GM18520 (cell line): ENCODE data around the gene FBXW5.
A peak's percentile ranks its signal among the peaks of the same experiment; 100 is the strongest.

Experiments used
- ATAC-seq: cut with Tn5 transposase; IDR thresholded peaks from one replicate; pipeline ENCODE4 v1.9.1; 2021; ENCODE audit not compliant: unreplicated experiment

FBXW5 gene

DNA sequence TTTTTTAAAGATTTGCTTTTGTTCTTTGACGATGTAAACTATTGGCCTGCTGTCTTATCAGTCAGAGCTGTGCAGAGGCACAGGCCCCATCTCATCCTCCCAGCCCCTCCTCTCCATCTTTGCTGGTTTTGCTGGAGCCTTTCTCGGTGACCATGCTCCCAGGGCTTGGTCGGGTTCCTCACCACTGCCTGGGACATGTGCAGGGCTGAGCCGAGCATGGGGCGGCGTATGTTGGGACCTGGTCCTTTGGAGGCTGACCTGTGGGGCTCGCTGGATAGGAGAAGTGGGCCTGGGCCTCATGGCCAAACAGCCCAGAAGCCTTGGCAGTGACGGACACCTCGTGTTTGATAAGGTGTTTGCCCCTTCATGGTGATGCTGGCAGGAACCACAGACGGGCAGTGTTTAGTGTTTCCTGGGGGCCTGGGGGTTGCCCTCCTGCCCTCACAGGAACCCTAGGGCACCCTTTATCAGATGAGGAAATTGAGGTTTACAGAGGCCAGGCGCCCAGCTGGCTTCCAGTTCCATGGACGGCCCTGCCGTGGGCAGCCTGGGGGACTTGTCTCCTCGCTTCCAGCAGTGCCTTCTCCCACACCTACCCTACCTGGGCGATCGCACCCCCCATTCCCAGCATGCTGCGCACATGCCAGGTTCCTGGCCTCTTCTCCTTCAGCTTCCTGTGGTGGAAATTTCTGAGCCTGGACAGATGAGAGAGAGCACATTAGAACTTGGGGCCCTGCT, 30.7 kb downstream of the FBXW5 start:
- ATAC-seq, result no peak

- ATAC-seq, result no peak
Observed at GRCh38 chr9:136910901-136911245, 33.7 kb downstream of the FBXW5 start.

- no peak for ATAC-seq
Observed at GRCh38 chr9:136910197-136910900, 34.2 kb downstream of the FBXW5 start.

GRCh38 chr9:136907011-136907914, 37.3 kb downstream of the FBXW5 start:
- no peak for ATAC-seq

GRCh38 chr9:136906266-136906665, 38.3 kb downstream of the FBXW5 start:
- ATAC-seq, result no peak

- ATAC-seq, result no peak
Observed at GRCh38 chr9:136903041-136903554, 41.4 kb downstream of the FBXW5 start.

- ATAC-seq, result peak; percentile 40
Observed at GRCh38 chr9:136902259-136902821, 42.2 kb downstream of the FBXW5 start.

DNA sequence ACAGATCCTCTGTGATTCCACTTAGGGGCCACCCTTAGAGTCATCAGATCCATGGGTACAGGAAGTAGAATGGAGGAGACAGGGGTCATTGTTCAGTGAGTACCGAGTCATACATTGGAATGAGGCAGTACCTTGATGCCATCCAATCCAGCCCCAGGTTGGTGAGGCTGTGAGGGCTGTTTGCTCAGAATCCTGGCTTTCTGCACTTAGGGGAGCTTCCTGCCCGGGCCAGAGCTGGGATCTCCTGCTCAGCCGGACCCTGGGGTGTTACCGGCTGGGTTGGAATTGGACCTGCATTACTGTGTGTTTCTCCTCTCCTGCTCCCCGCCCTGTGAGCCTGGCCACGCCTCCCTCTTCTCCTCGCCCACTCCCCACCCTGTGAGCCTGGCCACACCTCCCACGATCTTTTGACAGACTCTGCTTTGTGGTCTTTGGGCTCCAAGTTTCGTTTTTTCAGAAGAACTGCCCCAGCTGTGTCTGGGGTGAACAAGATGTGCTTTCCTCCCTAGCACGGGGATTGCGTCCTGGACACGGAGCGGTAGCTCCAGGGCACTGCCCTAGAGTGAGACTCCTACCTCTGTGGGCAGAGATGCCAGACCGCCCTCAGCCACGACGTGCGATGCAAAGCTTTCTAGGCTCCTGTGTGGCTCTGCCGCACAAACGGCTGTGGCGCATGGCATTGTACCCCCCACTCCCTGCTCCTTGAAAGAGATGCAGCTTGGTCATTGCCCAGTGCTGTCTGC, 42.9 kb downstream of the FBXW5 start:
- ATAC-seq, result peak; percentile 24

GRCh38 chr9:136900988-136901515, 43.5 kb downstream of the FBXW5 start:
- ATAC-seq, result no peak

GRCh38 chr9:136900556-136900955, 44.0 kb downstream of the FBXW5 start:
- no peak for ATAC-seq

GRCh38 chr9:136899196-136899595, 45.3 kb downstream of the FBXW5 start:
- no peak for ATAC-seq

DNA sequence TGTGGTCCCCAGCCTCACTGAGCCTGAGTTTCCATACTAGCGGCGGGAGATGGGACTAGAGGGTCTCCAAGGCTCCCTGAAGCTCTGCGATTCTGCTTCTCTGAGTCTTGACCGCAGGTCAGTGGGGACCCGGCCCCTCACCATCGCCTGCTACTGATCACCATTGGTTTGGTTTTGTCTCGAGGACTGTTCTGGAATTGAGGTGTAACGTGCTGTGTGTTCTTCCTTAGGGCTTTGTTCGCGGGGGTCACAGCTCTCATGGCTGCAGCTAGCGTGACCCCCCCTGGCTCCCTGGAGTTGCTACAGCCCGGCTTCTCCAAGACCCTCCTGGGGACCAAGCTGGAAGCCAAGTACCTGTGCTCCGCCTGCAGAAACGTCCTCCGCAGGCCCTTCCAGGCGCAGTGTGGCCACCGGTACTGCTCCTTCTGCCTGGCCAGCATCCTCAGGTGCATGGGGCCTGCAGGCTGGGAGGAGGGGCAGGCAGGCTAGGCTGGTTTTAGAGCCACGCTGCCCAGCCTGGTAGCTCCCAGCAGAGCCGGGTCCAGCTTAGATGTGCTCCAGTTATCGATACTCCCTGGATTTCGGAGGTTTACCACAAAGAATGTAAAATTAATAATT, 45.9 kb downstream of the FBXW5 start:
- ATAC-seq, result no peak

DNA sequence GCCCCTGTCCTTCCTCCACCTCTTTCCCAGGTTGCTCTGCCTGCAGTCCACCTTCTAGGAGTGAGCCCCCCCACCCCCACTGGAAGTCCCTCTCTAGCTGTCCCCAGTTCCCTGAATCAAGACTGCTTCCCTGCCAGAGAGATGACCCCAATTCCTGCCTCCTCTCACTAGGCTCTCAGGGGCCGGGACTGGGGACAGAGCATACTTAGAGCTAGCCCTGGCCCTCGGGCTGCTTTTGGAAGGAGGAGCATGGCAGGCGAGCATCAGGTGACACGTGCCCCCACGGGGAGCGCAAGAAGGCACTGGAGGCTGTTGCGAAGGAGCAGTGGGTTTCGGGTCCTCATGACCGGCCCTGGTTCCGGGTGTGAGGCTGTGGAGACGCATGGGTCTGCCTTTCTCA, 48.5 kb downstream of the FBXW5 start:
- no peak for ATAC-seq

DNA sequence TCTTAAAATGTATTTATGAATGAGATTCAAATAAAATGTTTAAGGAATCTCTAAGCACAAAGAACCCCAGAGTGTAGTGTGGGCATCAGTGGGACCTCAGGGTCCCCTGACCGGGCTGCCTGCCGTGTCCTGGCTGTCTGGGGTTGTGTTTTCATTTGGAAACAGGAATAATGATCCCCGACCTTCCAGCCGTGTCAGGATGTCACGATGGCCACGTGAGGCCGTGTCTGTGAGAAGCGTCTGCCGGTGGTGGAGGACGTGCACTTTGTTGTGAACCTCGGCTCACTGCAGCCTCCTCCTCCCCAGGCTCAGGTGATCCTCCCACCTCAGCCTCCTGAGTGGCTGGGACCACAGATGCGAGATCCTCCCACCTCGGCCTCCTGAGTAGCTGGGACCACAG, 53.9 kb downstream of the FBXW5 start:
- no peak for ATAC-seq
